Breast epithelium (tissue), 4 donors: ENCODE measurements around the gene HILPDA. TPM values are rescaled to one million over a fixed set of nuclear protein-coding genes. Genes with fewer than 3 reads are reported as not detected.
A peak's percentile ranks its signal among the peaks of the same experiment; 100 is the strongest.
"Not testable (repeated sequence)": the region's sequence is repeated elsewhere in the genome, so short reads cannot be mapped to it uniquely, and the experiment has no call there.

ENCODE experiments used
- DNase-seq, 2 donors: peaks; one replicate each; pipeline ENCODE4 v3.0.0-alpha.2; 2019; ENCODE audit warnings: low spot score in 2 of 2
- H3K27ac ChIP-seq, 2 donors: fragments of 200-600 bp; sonication (generic) in 1 of 2; one replicate each; pipeline ENCODE4 v1.5.1; 2016 to 2019; ENCODE audit warnings: mild to moderate bottlenecking in 1 of 2
- H3K27me3 ChIP-seq, 2 donors: fragments of 200-600 bp; sonication (generic) in 1 of 2; one replicate each; pipeline versions ENCODE4 v1.5.1 to v1.6.0; 2017 to 2019; ENCODE audit warnings: control low read depth in 1 of 2, mild to moderate bottlenecking in 1 of 2
- H3K36me3 ChIP-seq: fragments of 200-600 bp; one replicate; pipeline ENCODE4 v1.5.1; 2019
- H3K4me1 ChIP-seq, 2 donors: fragments of 200-600 bp; sonication (generic); one replicate each; pipeline ENCODE4 v1.5.1; 2016 to 2019; ENCODE audit warnings: control low read depth in 1 of 2
- H3K4me3 ChIP-seq, 3 donors: fragments of 200-600 bp; sonication (generic); 1 replicate in 2 of 3; 2 replicates in 1 of 3; pipeline ENCODE4 v1.5.1; 2016 to 2019; ENCODE audit warnings: mild to moderate bottlenecking in 3 of 3, moderate library complexity in 2 of 3
- H3K9me3 ChIP-seq, 2 donors: fragments of 200-600 bp; sonication (generic) in 1 of 2; one replicate each; pipeline ENCODE4 v1.5.1; 2016 to 2019; ENCODE audit warnings: control low read depth in 1 of 2
- POLR2A ChIP-seq: fragments of 450-650 bp; IDR thresholded peaks from one replicate; pipeline ENCODE4 v1.6.1; 2016; ENCODE audit warnings: antibody characterized with exemption, mild to moderate bottlenecking, moderate library complexity
- POLR2AphosphoS5 ChIP-seq, 3 donors: sonication (generic); formaldehyde crosslinking; IDR thresholded peaks; one replicate each; pipeline ENCODE4 v1.6.1; 2017; ENCODE audit warnings: antibody characterized with exemption in 3 of 3
- intact Hi-C: fragments of 100-400 bp; cut with DNase I; formaldehyde crosslinking; loops from one replicate; pipeline ENCODE4 v1.15.1; 2023; ENCODE audit warnings: low total_unique reads
- total RNA-seq, 3 donors: library from RNA; depleted of rRNA; stranded (reverse); fragments of >200 nt; gene quantifications; one replicate each; pipeline ENCODE4 v1.1.0, GENCODE V29; 2016
- TF ChIP-seq, protein P1 (sequence below), 3 donors: fragments of 450-650 bp; IDR thresholded peaks; one replicate each; pipeline ENCODE4 v1.5.1; 2016 to 2017; ENCODE audit warnings: antibody characterized with exemption in 3 of 3, mild to moderate bottlenecking in 3 of 3, moderate library complexity in 3 of 3

The HILPDA gene
- total RNA-seq, 3 donors from 2014 or later = 25.3 to 34.4 (median 27.7) TPM

DNA sequence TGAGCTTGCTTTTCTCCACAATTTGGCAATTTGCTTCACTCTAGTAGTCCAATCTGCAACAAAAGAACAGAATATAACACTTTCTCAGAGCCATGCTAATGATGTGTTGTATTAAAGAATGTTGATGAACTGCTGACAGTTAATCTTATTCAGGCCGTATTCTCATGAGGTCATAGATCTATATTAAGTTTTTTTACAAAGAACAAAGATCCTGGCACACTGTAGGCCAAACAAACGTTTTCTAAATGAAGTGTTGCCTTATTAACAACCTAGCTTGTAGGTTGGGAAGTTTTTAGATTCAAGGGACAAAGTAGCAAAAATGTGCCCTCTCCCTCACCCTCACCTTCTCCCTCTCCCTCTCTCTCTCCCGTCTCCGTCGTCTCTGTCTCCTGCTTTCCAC, 6.8 kb downstream of the HILPDA start:
- H3K4me3 ChIP-seq = no peak overlapping the region
- no peak for TF ChIP-seq POLR2A
- no peak for TF ChIP-seq POLR2AphosphoS5 (IDR thresholded peaks at IDR 0.05)
- TF ChIP-seq, protein P1, sequence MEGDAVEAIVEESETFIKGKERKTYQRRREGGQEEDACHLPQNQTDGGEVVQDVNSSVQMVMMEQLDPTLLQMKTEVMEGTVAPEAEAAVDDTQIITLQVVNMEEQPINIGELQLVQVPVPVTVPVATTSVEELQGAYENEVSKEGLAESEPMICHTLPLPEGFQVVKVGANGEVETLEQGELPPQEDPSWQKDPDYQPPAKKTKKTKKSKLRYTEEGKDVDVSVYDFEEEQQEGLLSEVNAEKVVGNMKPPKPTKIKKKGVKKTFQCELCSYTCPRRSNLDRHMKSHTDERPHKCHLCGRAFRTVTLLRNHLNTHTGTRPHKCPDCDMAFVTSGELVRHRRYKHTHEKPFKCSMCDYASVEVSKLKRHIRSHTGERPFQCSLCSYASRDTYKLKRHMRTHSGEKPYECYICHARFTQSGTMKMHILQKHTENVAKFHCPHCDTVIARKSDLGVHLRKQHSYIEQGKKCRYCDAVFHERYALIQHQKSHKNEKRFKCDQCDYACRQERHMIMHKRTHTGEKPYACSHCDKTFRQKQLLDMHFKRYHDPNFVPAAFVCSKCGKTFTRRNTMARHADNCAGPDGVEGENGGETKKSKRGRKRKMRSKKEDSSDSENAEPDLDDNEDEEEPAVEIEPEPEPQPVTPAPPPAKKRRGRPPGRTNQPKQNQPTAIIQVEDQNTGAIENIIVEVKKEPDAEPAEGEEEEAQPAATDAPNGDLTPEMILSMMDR (IDR thresholded peaks at IDR 0.05) = no peak
- H3K4me1 ChIP-seq = peaks cover 0 to 8% of the 10 kb centered on the region in 2 donors
- no peaks in the 10 kb centered on the region for H3K27me3 ChIP-seq
- no peak for DNase-seq
- no peaks in the 10 kb centered on the region for H3K36me3 ChIP-seq
- intact Hi-C loops = no loop called here
- no peaks in the 10 kb centered on the region for H3K9me3 ChIP-seq
- no peak overlapping the region for H3K27ac ChIP-seq

DNA sequence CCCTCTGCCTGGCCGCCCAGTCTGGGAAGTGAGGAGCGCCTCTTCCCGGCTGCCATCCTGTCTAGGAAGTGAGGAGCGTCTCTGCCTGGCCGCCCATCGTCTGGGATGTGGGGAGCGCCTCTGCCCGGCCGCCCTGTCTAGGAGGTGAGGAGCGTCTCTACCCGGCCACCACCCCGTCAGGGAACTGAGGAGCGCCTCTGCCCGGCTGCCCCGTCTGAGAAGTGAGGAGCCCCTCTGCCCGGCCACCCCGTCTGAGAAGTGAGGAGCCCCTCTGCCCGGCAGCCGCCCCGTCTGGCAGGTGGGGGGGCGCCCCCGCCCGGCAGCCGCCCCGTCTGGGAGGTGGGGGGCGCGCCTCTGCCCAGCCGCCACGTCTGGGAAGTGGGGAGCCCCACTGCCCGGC, 7.7 kb downstream of the HILPDA start:
- H3K27ac ChIP-seq, intact Hi-C loops, H3K36me3 ChIP-seq, H3K27me3 ChIP-seq, H3K4me3 ChIP-seq, H3K9me3 ChIP-seq, DNase-seq, H3K4me1 ChIP-seq: not testable (repeated sequence)

DNA sequence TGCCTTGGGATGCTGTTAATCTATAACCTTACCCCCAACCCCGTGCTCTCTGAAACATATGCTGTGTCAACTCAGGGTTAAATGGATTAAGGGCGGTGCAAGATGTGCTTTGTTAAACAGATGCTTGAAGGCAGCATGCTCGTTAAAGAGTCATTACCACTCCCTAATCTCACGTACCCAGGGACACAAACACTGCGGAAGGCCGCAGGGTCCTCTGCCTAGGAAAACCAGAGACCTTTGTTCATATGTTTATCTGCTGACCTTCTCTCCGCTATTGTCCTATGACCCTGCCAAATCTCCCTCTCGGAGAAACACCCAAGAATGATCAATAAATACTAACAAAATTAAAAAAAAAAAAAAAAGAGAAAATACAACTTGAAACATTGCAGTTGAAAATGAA, 8.3 kb downstream of the HILPDA start:
- H3K4me1 ChIP-seq, H3K27me3 ChIP-seq, H3K4me3 ChIP-seq, H3K27ac ChIP-seq, H3K36me3 ChIP-seq, DNase-seq, H3K9me3 ChIP-seq, intact Hi-C loops: not testable (repeated sequence)

DNA sequence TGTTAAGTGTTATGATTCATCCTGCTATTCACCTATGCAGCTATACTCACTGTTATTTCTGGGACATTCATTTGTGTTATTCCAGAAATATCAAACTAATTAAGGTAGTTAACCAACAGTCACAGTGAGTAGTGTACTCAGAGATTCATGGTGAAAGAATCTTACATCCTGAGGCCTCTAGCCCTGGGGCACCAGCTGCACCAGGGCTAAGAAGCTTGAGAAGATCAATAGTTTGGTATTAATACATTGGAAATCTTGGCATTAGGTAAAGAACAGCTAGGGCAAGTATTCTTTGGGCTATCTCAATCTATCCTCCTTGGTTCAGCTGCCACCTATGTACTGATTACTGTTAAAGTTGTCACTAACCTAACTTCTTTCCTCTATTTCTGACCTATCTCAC, 11.2 kb downstream of the HILPDA start:
- H3K27me3 ChIP-seq, H3K36me3 ChIP-seq, H3K27ac ChIP-seq, DNase-seq, H3K9me3 ChIP-seq, H3K4me1 ChIP-seq, H3K4me3 ChIP-seq, intact Hi-C loops: not testable (repeated sequence)

DNA sequence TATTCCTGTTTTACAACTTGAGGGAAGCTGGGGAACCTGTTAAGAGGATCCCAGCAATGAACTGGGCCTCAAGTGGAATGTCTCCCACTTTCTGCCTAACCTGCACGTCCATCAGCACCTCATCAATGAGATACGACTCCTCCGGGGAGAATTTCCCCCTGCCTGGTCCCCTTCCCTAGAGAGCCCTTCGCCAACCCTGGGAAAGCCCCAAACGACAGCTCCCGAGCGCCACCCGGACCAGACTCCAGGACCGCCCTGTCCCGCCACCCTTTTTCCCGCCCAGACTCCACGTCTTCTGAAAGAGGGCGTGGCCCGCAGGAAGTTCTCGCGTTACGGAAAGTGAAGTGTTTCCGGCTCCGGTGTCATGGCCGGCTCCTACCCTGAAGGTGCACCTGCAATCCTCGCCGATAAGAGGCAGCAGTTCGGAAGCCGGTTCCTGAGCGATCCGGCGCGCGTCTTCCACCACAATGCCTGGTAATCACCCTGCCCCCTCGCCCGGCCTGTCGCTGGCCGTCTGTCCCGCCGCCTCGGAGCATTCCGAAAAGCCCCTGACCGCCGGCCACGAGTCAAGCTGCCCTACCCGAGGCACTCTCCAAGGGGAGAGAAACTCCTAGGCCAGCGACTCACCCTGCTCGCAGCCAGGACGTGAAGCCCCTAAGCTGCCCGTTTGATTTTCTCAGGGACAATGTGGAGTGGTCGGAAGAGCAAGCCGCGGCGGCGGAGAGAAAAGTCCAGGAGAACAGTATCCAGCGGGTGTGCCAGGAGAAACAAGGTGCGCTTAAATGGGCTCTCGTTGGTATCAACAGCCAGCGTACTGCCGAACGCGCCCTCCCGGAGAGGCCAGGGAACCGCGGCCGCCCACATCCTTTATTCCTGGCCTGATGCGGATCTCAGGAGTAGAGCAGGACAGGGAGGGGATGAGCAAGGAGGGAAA, 21.0 kb downstream of the HILPDA start, which contains the start of gene METTL2B:
Gene METTL2B (plus strand): TSS at position 347 of the 934 bp plus-strand sequence. CDS start 18 bp downstream, at position 365.
- TF ChIP-seq, protein P1 (IDR thresholded peaks at IDR 0.05) = peak in 2 of 3 donors; percentile 20 to 44
- peak; percentile 49 to 81 (median 59) for TF ChIP-seq POLR2AphosphoS5 (IDR thresholded peaks at IDR 0.05)
- H3K36me3 ChIP-seq, H3K9me3 ChIP-seq, intact Hi-C loops, H3K4me1 ChIP-seq, H3K27me3 ChIP-seq: not testable (repeated sequence)
- Histone ChIP-seq H3K27ac (peak within 1 kb of the TSS; percentile 85), H3K4me3 (peak within 1 kb of the TSS; percentile 72 to 81 (median 78))
- peak; percentile 89 for DNase-seq

DNA sequence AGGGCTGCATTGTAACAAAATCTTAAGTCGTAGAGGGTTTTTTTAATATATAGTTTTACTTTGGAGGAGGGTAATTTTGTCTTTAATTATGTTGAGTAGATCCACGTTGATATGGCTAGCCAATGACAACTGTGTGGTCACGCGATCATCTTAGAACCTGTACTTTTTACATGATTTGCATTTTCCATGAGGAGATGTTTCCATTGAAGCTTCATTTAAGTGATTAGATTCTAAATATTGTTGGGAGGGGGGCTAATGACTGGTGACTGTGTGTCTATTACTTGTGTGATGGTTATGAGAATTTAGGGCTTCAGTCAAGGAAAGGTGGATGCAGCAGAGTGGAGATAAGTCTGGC, 21.6 kb downstream of the HILPDA start:
- DNase-seq, intact Hi-C loops, H3K9me3 ChIP-seq, H3K27me3 ChIP-seq, H3K4me1 ChIP-seq, H3K36me3 ChIP-seq: not testable (repeated sequence)
- H3K27ac ChIP-seq = peak overlapping the region; percentile 85
- peak overlapping the region; percentile 72 to 81 (median 78) for H3K4me3 ChIP-seq

DNA sequence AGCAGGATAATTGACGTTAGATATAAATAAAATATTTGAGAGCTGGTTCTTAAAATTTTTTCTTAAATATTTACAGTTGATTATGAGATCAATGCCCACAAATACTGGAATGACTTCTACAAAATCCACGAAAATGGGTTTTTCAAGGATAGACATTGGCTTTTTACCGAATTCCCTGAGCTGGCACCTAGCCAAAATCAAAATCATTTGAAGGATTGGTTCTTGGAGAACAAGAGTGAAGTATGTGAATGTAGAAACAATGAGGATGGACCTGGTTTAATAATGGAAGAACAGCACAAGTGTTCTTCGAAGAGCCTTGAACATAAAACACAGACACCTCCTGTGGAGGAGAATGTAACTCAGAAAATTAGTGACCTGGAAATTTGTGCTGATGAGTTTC, 23.4 kb downstream of the HILPDA start:
- H3K9me3 ChIP-seq, H3K27me3 ChIP-seq, H3K27ac ChIP-seq, intact Hi-C loops, H3K4me3 ChIP-seq, H3K36me3 ChIP-seq, DNase-seq, H3K4me1 ChIP-seq: not testable (repeated sequence)

DNA sequence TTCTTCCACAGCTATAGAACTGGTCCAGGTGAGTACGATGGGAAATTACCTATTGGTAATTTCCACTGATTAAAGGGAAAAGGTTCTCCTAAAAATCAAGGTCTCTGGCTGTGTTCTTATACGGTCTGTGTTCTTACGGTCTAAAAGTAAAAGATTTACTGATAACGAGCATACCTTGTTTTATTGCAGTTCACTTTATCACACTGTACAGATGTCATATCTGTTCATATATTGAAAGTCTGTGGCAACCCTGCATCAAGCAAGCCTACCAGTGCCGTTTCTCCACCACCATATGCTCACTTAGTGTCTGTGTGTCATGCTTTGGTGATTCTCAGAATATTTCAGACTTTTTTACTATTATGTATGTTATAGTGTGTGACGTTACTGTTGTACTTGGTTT, 32.5 kb downstream of the HILPDA start:
- H3K4me1 ChIP-seq, H3K4me3 ChIP-seq, H3K36me3 ChIP-seq, H3K27ac ChIP-seq, intact Hi-C loops, DNase-seq, H3K27me3 ChIP-seq, H3K9me3 ChIP-seq: not testable (repeated sequence)
